BJ (cell line): ENCODE measurements around the gene MAPK14. TPM values are rescaled to one million over a fixed set of nuclear protein-coding genes. Genes with fewer than 3 reads are reported as not detected.

Experiments used
- CTCF ChIA-PET: fragments of 350-600 bp; formaldehyde crosslinking; extraction: SDS; loops from one replicate; lab custom pipeline; 2021; ENCODE audit warnings: antibody characterized with exemption, inconsistent platforms; lab: Yijun Ruan, JAX
- POLR2A ChIA-PET: fragments of 300-600 bp; sonication (Branson Sonifier 250); formaldehyde crosslinking; extraction: SDS; loops from one replicate; lab custom pipeline; 2021; ENCODE audit warnings: antibody characterized with exemption; lab: Charles Lee
- DNase-seq: peaks from one replicate; pipeline ENCODE4 v3.0.0-alpha.2; 2011; ENCODE audit warnings: low read depth
- H3K27me3 ChIP-seq: 2 replicates; pipeline ENCODE4 v1.6.0; 2011; ENCODE audit warnings: low read length; ENCODE audit not compliant: control insufficient read depth, insufficient read depth
- H3K36me3 ChIP-seq: 2 replicates; pipeline ENCODE4 v1.5.1; 2011; ENCODE audit warnings: low read length; ENCODE audit not compliant: control insufficient read depth, insufficient read depth
- H3K4me3 ChIP-seq: 2 replicates; pipeline ENCODE4 v1.5.1; 2011; ENCODE audit warnings: low read depth, mild to moderate bottlenecking, control low read depth, low read length
- CTCF ChIP-seq: IDR thresholded peaks from 2 replicates; pipeline ENCODE4 v1.5.1; 2011; ENCODE audit warnings: low read depth, mild to moderate bottlenecking, control low read depth, inconsistent platforms, low read length, moderate library complexity; ENCODE audit not compliant: insufficient read depth
- polyA plus RNA-seq: library from polyadenylated mRNA; depleted of rRNA; stranded (reverse); fragments of >200 nt; gene quantifications from 2 replicates; pipeline ENCODE4 v1.2.3, GENCODE V29; 2011

MAPK14 gene
- polyA plus RNA-seq, 1 experiment: 33.9 TPM

GRCh38 chr6:36104836-36105235, 77.2 kb downstream of the MAPK14 start:
- H3K27me3 ChIP-seq: no peaks in the 10 kb centered on the region
- peaks cover 14% of the 10 kb centered on the region for H3K36me3 ChIP-seq
- H3K4me3 ChIP-seq: no peak overlapping the region
- ChIA-PET POLR2A (interaction anchor here (0.6 to 0.7 kb wide), 2 partner anchors 139 to 533 kb away, joined by 4 to 5 read pairs; no protein-coding TSS in a partner anchor), CTCF (interaction anchor here (1.0 to 3.6 kb wide), 6 partner anchors 9 to 76 kb away, joined by 3 to 38 read pairs (median 7); no protein-coding TSS in a partner anchor)
- no peak for TF ChIP-seq CTCF
- no peak for DNase-seq

GRCh38 chr6:36109092-36109491, 81.5 kb downstream of the MAPK14 start:
- no peak overlapping the region for H3K4me3 ChIP-seq
- no peak for TF ChIP-seq CTCF
- H3K36me3 ChIP-seq: peaks cover 14% of the 10 kb centered on the region
- no peak for DNase-seq
- H3K27me3 ChIP-seq: no peaks in the 10 kb centered on the region
- POLR2A ChIA-PET: no interaction called here
- CTCF ChIA-PET: interaction anchor here (0.6 to 0.9 kb wide), 2 partner anchors 14 to 540 kb away, joined by 3 read pairs; no protein-coding TSS in a partner anchor

- Histone ChIP-seq H3K27me3 (no peaks in the 10 kb centered on the region), H3K36me3 (peaks cover 14% of the 10 kb centered on the region), H3K4me3 (no peak overlapping the region)
- POLR2A ChIA-PET: no interaction called here
- CTCF ChIA-PET: interaction anchor here (1.0 to 1.3 kb wide), 3 partner anchors 9 to 15 kb away, joined by 3 to 4 read pairs (median 3); no protein-coding TSS in a partner anchor
- no peak for TF ChIP-seq CTCF
- no peak for DNase-seq
These were observed 82.4 kb downstream of the MAPK14 start for GRCh38 chr6:36110050-36110449.

- H3K4me3 ChIP-seq: no peak overlapping the region
- no peak for TF ChIP-seq CTCF
- no peak for DNase-seq
- no peaks in the 10 kb centered on the region for H3K27me3 ChIP-seq
- CTCF ChIA-PET: interaction anchor here (1.0 to 1.3 kb wide), 3 partner anchors 10 to 16 kb away, joined by 3 to 4 read pairs (median 3); no protein-coding TSS in a partner anchor
- H3K36me3 ChIP-seq: peaks cover 14% of the 10 kb centered on the region
- POLR2A ChIA-PET: no interaction called here
These were observed 83.3 kb downstream of the MAPK14 start for GRCh38 chr6:36110863-36111262.

- DNase-seq: no peak
- H3K4me3 ChIP-seq: no peak overlapping the region
- no peak for TF ChIP-seq CTCF
- H3K27me3 ChIP-seq: no peaks in the 10 kb centered on the region
- ChIA-PET CTCF (interaction anchor here (0.6 to 2.8 kb wide), 3 partner anchors 11 to 228 kb away, joined by 3 to 14 read pairs (median 9); no protein-coding TSS in a partner anchor), POLR2A (no interaction called here)
- peaks cover 14% of the 10 kb centered on the region for H3K36me3 ChIP-seq
These were observed 83.9 kb downstream of the MAPK14 start for GRCh38 chr6:36111526-36111925.
